Measurements from ENCODE around the gene TNK2.
"Not testable (repeated sequence)": the region's sequence is repeated elsewhere in the genome, so short reads cannot be mapped to it uniquely, and the experiment has no call there.

The TNK2 gene

DNA sequence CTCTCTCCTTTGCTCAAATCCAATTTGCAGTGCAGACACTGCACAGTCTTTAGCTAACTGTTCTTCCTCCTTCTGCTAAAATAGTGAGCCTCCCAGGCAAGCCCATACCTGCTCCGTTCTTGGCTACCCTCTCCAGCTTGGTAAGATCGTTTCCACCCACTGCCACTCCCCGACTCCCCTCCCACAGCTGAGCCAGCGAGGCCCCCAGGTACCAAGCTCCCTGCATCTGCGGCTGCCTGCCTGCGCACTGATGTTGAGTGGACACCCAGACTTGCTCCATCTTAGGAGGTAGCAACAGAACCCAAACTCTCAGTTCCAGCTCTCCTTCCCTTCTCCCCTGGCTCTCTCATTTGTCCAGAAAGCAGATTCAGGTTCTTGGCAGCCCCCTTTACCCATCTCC, 7.9 kb upstream of the TNK2 start:
- no peak for DNase-seq

GRCh38 chr3:195914648-195915473, 6.5 kb upstream of the TNK2 start:
- DNase-seq: no peak

- not testable (repeated sequence) for DNase-seq
These were observed 5.8 kb upstream of the TNK2 start for GRCh38 chr3:195914146-195914545.

GRCh38 chr3:195913382-195913781, 5.0 kb upstream of the TNK2 start:
- DNase-seq: no peak

GRCh38 chr3:195911946-195912270, 3.6 kb upstream of the TNK2 start:
- no peak for DNase-seq

GRCh38 chr3:195911041-195911945, 2.9 kb upstream of the TNK2 start:
- DNase-seq: no peak

- DNase-seq: no peak
These were observed 2.1 kb upstream of the TNK2 start for GRCh38 chr3:195910499-195910845.

DNA sequence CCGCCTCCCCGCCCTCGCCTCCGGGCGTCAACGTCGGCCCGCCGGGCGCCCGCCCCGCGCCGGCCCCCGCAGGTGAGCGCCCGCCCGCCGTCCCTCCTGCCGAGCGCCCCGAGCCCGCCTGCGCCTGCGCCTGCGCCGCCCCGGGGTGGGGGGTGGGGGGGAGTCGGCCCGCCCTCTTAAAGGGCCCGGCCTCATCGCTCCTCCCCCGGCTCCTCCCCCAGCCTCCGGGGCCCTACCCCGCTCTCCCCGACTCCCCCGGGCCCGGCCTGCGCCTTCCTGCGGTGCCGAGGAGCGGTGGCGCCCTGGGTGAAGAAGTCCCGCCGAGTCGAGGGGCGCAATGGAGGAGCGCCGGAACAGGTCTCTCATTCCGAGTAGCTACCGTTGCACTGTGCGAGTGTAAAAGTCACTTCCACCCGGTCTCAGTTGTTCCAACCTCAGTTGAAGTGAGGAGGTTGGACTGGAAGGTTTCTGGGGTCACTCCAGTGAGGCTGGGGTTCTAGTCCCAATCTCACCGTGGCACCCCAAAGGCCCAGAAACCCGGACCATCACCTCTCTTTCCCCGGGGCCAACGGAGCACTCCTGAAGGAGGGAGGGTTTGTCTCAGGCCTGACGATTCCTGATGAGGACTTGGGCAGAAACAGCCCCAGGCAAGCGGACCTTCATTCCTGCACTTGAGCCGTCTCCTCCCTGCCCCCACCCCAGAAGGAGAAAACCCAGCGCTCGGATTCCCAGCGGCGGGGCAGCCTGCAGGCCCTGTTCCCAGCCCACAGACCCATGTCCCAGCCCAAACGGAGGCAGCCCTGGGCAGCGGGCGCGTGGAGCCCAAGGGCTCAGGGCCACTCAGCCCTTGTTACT, 1.5 kb upstream of the TNK2 start:
- peak; percentile 70 for DNase-seq

DNA sequence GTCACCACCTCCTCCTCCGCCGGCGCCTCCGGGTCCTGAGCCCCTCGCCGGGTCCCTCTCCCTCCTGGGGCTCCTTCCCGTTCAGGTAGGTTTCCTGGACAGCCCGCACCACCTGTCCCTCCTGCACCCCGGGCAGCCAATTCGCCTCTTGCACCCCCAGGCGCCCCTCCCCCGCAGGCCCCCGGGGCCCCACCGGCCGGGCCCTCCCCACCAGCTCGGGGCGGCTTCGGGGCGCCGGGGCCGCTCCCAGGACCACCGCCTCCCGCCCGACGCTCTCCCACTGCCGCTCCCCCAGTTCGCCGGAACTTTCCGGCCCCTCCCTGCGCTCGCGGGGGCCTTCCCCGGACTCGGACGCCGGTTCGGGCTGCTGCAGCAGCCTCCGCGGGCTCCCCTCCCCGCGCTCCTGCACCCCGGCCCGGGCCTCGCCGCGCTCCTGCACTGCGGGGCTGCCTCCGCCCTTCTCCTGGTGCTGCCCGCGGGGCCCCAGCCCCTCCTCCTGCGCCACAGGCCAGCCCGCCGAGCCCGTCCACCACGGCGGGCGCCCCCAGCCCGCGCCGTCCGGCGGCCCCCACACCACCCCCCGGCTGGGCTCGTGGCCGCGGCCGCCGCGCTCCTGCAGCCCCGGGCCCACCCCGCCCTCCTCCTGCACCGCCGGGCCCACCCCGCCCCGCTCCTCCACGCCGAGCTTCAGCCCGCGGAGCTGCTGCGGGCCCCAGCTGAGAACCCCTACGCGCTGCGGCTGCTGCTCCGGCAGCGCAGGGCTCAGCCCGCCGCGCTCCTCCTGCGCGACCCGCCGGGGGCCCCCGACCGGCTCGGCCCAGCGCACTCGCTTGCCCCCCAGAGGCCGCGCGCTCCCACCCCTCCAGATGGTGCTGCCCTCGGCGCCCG, 587 bp upstream of the TNK2 start:
- DNase-seq: no peak

- no peak for DNase-seq
These were observed 742 bp downstream of the TNK2 start for GRCh38 chr3:195907684-195907933.

DNA sequence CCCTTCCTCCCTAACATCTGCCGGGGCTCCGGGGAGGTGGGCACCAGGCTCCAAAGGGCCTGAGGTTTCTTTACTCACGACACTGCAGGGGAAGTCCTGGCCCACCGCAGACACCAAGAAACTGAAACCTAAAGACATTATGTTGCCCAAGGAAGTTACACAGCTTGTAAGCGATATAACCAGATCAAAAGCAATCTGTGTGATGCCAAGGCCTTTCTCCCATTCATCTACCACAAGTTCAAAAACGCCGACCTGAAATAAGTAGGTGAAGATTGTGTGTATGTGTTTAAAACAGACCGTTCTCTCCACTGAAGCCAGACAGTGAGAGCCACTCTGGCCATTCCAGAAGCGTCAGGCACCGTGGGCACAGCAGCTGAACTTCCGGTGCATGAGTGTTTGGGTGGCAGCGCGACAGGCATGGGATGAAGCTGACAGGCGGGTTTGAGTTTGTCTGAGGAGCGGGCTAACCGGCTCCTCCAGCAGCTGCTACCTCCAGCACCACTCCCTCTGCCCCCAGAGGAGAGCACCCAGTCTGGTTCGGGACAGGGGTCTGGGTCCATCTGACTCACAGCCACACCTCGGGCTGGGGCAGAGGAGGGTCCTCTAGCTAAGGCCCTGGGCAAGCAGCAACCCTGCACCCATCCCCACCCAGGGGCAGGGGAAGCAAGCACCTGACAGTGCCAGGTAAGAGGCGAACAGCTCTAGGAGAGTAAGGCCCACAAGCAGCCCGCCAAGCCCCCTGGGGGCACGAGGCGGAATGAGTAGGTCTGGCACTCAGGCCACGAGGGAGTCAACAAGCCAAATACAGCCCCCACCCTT, 1.3 kb downstream of the TNK2 start:
- DNase-seq: no peak

GRCh38 chr3:195905970-195906864, 2.1 kb downstream of the TNK2 start:
- peak; percentile 7 for DNase-seq

GRCh38 chr3:195904368-195904767, 4.0 kb downstream of the TNK2 start:
- DNase-seq: no peak

DNA sequence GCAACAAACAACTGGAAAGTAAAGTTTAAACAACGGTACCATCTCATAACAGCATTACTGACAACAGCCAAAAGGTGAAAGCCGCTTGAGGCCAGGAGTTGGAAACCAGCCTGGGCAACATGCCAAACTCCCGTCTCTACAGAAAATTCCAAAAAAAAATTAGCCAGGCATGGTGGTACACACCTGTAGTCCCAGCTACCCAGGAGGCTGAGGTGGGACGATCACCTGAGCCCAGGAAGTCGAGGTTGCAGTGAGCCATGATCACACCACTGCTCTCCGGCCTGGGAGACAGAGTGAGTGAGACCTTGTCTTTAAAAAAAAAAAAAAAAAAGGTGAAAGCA, 4.4 kb downstream of the TNK2 start:
- no peak for DNase-seq

GRCh38 chr3:195902634-195903033, 5.7 kb downstream of the TNK2 start:
- DNase-seq: not testable (repeated sequence)

- not testable (repeated sequence) for DNase-seq
These were observed 6.3 kb downstream of the TNK2 start for GRCh38 chr3:195901836-195902585.

- no peak for DNase-seq
These were observed 7.7 kb downstream of the TNK2 start for GRCh38 chr3:195900436-195901355.

DNA sequence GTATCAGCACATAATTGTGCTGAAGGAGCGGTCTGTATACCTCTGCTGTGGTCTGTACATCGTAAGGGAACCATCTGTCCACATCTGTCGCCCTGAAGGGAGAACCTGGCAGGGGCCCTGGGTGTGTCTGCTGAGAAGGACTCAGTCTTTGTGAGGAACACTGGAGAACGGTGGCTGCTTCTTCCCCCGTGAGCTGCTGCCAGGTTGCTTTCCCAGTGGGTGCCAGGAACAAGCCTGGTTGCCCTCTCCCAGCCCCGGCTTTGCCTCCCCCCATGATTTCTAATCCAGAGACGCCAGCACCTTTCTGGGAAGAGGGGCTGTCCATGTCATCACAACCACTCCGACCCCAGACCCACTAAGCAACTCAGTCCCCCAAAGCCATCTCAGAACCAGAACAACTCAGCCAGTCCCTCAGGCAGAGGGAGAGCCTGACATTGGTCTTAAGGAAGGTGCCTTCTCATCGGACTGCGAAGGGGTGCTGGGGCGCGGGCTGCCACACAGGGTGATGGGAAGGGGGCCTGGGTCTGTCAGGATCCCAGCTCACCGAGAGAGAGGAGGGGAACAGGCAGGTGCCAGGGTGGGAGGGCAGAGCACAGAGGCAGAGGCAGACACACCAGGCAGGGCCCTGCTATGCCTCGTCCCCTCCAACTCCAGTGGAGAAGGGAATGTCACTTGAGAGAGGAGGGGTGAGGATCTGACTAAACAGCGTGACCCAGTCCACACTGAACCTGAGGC, 8.5 kb downstream of the TNK2 start:
- no peak for DNase-seq

Measured in NCI-H1092 (cell line).